Measurements from ENCODE around the gene FRMD5.
"Not testable (repeated sequence)": the region's sequence is repeated elsewhere in the genome, so short reads cannot be mapped to it uniquely, and the experiment has no call there.

FRMD5 gene

GRCh38 chr15:43851251-43851650 is 343.8 kb downstream of the FRMD5 start:
- H3K9me3 ChIP-seq (replicated peaks; ENCODE audit: insufficient read depth, low read length) = no peaks in the 10 kb centered on the region
- no peak overlapping the region for H3K4me3 ChIP-seq (ENCODE audit: low read length)
- no peaks in the 10 kb centered on the region for H3K27me3 ChIP-seq (replicated peaks; ENCODE audit: insufficient read depth, low read length)
- no peak overlapping the region for H3K4me2 ChIP-seq (ENCODE audit: low read depth, low read length)
- H2AFZ ChIP-seq (ENCODE audit: low read length) = no peak overlapping the region
- no peak for TF ChIP-seq EZH2phosphoT487 (IDR thresholded peaks at IDR 0.05; ENCODE audit: low read length)
- no peak for TF ChIP-seq EZH2 (optimal IDR thresholded peaks at IDR 0.05; ENCODE audit: low read depth, low read length)
- no peak for TF ChIP-seq CTCF (IDR thresholded peaks at IDR 0.05; ENCODE audit: low read length)
- H3K27ac ChIP-seq (ENCODE audit: low read length) = no peak overlapping the region
- H3F3A ChIP-seq (ENCODE audit: insufficient read depth, low read length) = no peaks in the 10 kb centered on the region; the same call in 1 of the 2 replicates
- no peaks in the 10 kb centered on the region for H3K4me1 ChIP-seq (ENCODE audit: low read length)
- H3K79me2 ChIP-seq (ENCODE audit: low read length) = no peaks in the 10 kb centered on the region; the same call in none of the 2 replicates
- no peak overlapping the region for H3K9ac ChIP-seq (ENCODE audit: low read length)
- H4K20me1 ChIP-seq (ENCODE audit: insufficient read depth, low read length) = no peaks in the 10 kb centered on the region
- no peaks in the 10 kb centered on the region; the same call in none of the 2 replicates for H3K36me3 ChIP-seq (replicated peaks; ENCODE audit: insufficient read depth, low read length)
- DNase-seq = no peak
- no peaks in the 10 kb centered on the region for H3K9me2 ChIP-seq (replicated peaks; ENCODE audit: insufficient read depth, low read length)

- TF ChIP-seq EZH2phosphoT487 (IDR thresholded peaks at IDR 0.05; ENCODE audit: low read length) (no peak), CTCF (IDR thresholded peaks at IDR 0.05; ENCODE audit: low read length) (no peak), EZH2 (optimal IDR thresholded peaks at IDR 0.05; ENCODE audit: low read depth, low read length) (no peak)
- Histone ChIP-seq H3K27me3 (replicated peaks; ENCODE audit: insufficient read depth, low read length) (no peaks in the 10 kb centered on the region), H4K20me1 (ENCODE audit: insufficient read depth, low read length) (no peaks in the 10 kb centered on the region), H3K4me3 (ENCODE audit: low read length) (no peak overlapping the region), H3K79me2 (ENCODE audit: low read length) (peaks cover 21% of the 10 kb centered on the region), H3K9ac (ENCODE audit: low read length) (no peak overlapping the region), H3K4me1 (ENCODE audit: low read length) (no peaks in the 10 kb centered on the region), H3K9me2 (replicated peaks; ENCODE audit: insufficient read depth, low read length) (no peaks in the 10 kb centered on the region), H2AFZ (ENCODE audit: low read length) (no peak overlapping the region), H3K4me2 (ENCODE audit: low read depth, low read length) (no peak overlapping the region), H3K27ac (ENCODE audit: low read length) (no peak overlapping the region), H3K36me3 (replicated peaks; ENCODE audit: insufficient read depth, low read length) (peaks cover 8% of the 10 kb centered on the region), H3F3A (ENCODE audit: insufficient read depth, low read length) (no peaks in the 10 kb centered on the region), H3K9me3 (replicated peaks; ENCODE audit: insufficient read depth, low read length) (no peaks in the 10 kb centered on the region)
- no peak for DNase-seq
Observed at GRCh38 chr15:43845421-43845820, 349.6 kb downstream of the FRMD5 start.

GRCh38 chr15:43832485-43832884 is 362.6 kb downstream of the FRMD5 start:
- H3K9me2 ChIP-seq (replicated peaks; ENCODE audit: insufficient read depth, low read length); H3K9me3 ChIP-seq (replicated peaks; ENCODE audit: insufficient read depth, low read length); H3K27ac ChIP-seq (ENCODE audit: low read length); H4K20me1 ChIP-seq (ENCODE audit: insufficient read depth, low read length); DNase-seq; H3K9ac ChIP-seq (ENCODE audit: low read length); H3K36me3 ChIP-seq (replicated peaks; ENCODE audit: insufficient read depth, low read length); H2AFZ ChIP-seq (ENCODE audit: low read length); H3K4me1 ChIP-seq (ENCODE audit: low read length); H3F3A ChIP-seq (ENCODE audit: insufficient read depth, low read length); H3K27me3 ChIP-seq (replicated peaks; ENCODE audit: insufficient read depth, low read length); H3K4me3 ChIP-seq (ENCODE audit: low read length); H3K4me2 ChIP-seq (ENCODE audit: low read depth, low read length): not testable (repeated sequence)
- H3K79me2 ChIP-seq (ENCODE audit: low read length) = peaks cover 95% of the 10 kb centered on the region

- H2AFZ ChIP-seq (ENCODE audit: low read length); H3K9ac ChIP-seq (ENCODE audit: low read length); H3K4me1 ChIP-seq (ENCODE audit: low read length); H3F3A ChIP-seq (ENCODE audit: insufficient read depth, low read length); H3K36me3 ChIP-seq (replicated peaks; ENCODE audit: insufficient read depth, low read length); H3K27me3 ChIP-seq (replicated peaks; ENCODE audit: insufficient read depth, low read length); H3K4me3 ChIP-seq (ENCODE audit: low read length); H3K4me2 ChIP-seq (ENCODE audit: low read depth, low read length); DNase-seq; H4K20me1 ChIP-seq (ENCODE audit: insufficient read depth, low read length); H3K9me3 ChIP-seq (replicated peaks; ENCODE audit: insufficient read depth, low read length); H3K9me2 ChIP-seq (replicated peaks; ENCODE audit: insufficient read depth, low read length); H3K27ac ChIP-seq (ENCODE audit: low read length): not testable (repeated sequence)
- H3K79me2 ChIP-seq (ENCODE audit: low read length) = peaks cover 96% of the 10 kb centered on the region
Observed at GRCh38 chr15:43831519-43832052, 363.5 kb downstream of the FRMD5 start.

- not testable (repeated sequence) for H3K4me2 ChIP-seq (ENCODE audit: low read depth, low read length); H4K20me1 ChIP-seq (ENCODE audit: insufficient read depth, low read length); H2AFZ ChIP-seq (ENCODE audit: low read length); H3K9ac ChIP-seq (ENCODE audit: low read length); H3K4me3 ChIP-seq (ENCODE audit: low read length); H3F3A ChIP-seq (ENCODE audit: insufficient read depth, low read length); H3K27me3 ChIP-seq (replicated peaks; ENCODE audit: insufficient read depth, low read length); H3K36me3 ChIP-seq (replicated peaks; ENCODE audit: insufficient read depth, low read length); H3K4me1 ChIP-seq (ENCODE audit: low read length); H3K9me3 ChIP-seq (replicated peaks; ENCODE audit: insufficient read depth, low read length); DNase-seq; H3K27ac ChIP-seq (ENCODE audit: low read length); H3K9me2 ChIP-seq (replicated peaks; ENCODE audit: insufficient read depth, low read length)
- H3K79me2 ChIP-seq (ENCODE audit: low read length) = peaks cover 88% of the 10 kb centered on the region
Observed at GRCh38 chr15:43830691-43831275, 364.3 kb downstream of the FRMD5 start.

GRCh38 chr15:43829951-43830540 is 365.0 kb downstream of the FRMD5 start:
- not testable (repeated sequence) for H3K27me3 ChIP-seq (replicated peaks; ENCODE audit: insufficient read depth, low read length); H3K9me3 ChIP-seq (replicated peaks; ENCODE audit: insufficient read depth, low read length); H3K4me3 ChIP-seq (ENCODE audit: low read length); H3K27ac ChIP-seq (ENCODE audit: low read length); H3K36me3 ChIP-seq (replicated peaks; ENCODE audit: insufficient read depth, low read length); H3K4me1 ChIP-seq (ENCODE audit: low read length); H2AFZ ChIP-seq (ENCODE audit: low read length); H4K20me1 ChIP-seq (ENCODE audit: insufficient read depth, low read length); H3K9me2 ChIP-seq (replicated peaks; ENCODE audit: insufficient read depth, low read length); DNase-seq; H3K9ac ChIP-seq (ENCODE audit: low read length); H3K4me2 ChIP-seq (ENCODE audit: low read depth, low read length); H3F3A ChIP-seq (ENCODE audit: insufficient read depth, low read length)
- peaks cover 83% of the 10 kb centered on the region for H3K79me2 ChIP-seq (ENCODE audit: low read length)

Data from MM.1S (cell line).